ENCODE results near the gene GREB1L. TPM values are rescaled to one million over a fixed set of nuclear protein-coding genes. Genes with fewer than 3 reads are reported as not detected.

The GREB1L gene
- polyA plus RNA-seq, 1 of the 3 experiments (the other 2 are of a cell fraction): under 0.01 TPM

GRCh38 chr18:21459706-21460286 is 217.8 kb downstream of the GREB1L start:
- ChIA-PET CTCF (interaction anchor here (1.1 kb wide), 1 partner anchor 24 kb away, joined by 3 read pairs; no protein-coding TSS in a partner anchor), POLR2A (no interaction called here)
- Histone ChIP-seq H3K9me3 (no peaks in the 10 kb centered on the region), H3K79me2 (ENCODE audit: insufficient read depth) (no peaks in the 10 kb centered on the region), H3K4me3 (ENCODE audit: low read depth in 2 of 2, low read length in 1 of 2) (no peak overlapping the region), H3K27ac (ENCODE audit: low read depth in 2 of 2, low read length in 1 of 2) (no peak overlapping the region), H3K36me3 (replicated peaks in 1 of 2; ENCODE audit: control insufficient read depth in 1 of 2, insufficient read depth in 2 of 2, low read length in 1 of 2) (no peaks in the 10 kb centered on the region), H3F3A (replicated peaks; ENCODE audit: insufficient read depth) (no peaks in the 10 kb centered on the region), H3K4me1 (ENCODE audit: control insufficient read depth in 1 of 2, insufficient read depth in 2 of 2, low read depth in 1 of 2, low read length in 1 of 2) (no peaks in the 10 kb centered on the region), H3K27me3 (ENCODE audit: insufficient read depth) (peaks cover 25% of the 10 kb centered on the region; the same call in 1 of the 2 replicates), H2AFZ (ENCODE audit: low read depth) (no peak overlapping the region), H3K4me2 (no peak overlapping the region), H3K9me2 (no peaks in the 10 kb centered on the region), H3K9ac (no peak overlapping the region), H4K20me1 (ENCODE audit: insufficient read depth) (no peaks in the 10 kb centered on the region)
- no peak for TF ChIP-seq SMC3 (IDR thresholded peaks at IDR 0.05; ENCODE audit: low read depth, low read length)
- TF ChIP-seq GATA2 (CRISPR knock-in tag; IDR thresholded peaks at IDR 0.05): no peak
- TF ChIP-seq IRF3 (IDR thresholded peaks at IDR 0.05; ENCODE audit: low read depth, low read length): no peak
- no peak for TF ChIP-seq MEF2A (IDR thresholded peaks at IDR 0.05; ENCODE audit: borderline replicate concordance, low read depth)
- TF ChIP-seq SIN3A (IDR thresholded peaks at IDR 0.05; ENCODE audit: borderline replicate concordance, low read depth, low read length): no peak
- no peak for TF ChIP-seq RXRA (IDR thresholded peaks at IDR 0.05; ENCODE audit: borderline replicate concordance, low read depth)
- no peak for TF ChIP-seq YY1 (IDR thresholded peaks at IDR 0.05; ENCODE audit: low read depth)
- no peak for TF ChIP-seq MXI1 (IDR thresholded peaks at IDR 0.05; ENCODE audit: low read depth, low read length)
- no peak for TF ChIP-seq ZBTB33 (IDR thresholded peaks at IDR 0.05; ENCODE audit: borderline replicate concordance, low read depth)
- TF ChIP-seq TEAD4 (IDR thresholded peaks at IDR 0.05; ENCODE audit: borderline replicate concordance, insufficient read depth): no peak
- TF ChIP-seq GABPA (IDR thresholded peaks at IDR 0.05; ENCODE audit: low read depth): no peak
- no peak for TF ChIP-seq FOSL2 (IDR thresholded peaks at IDR 0.05; ENCODE audit: borderline replicate concordance, low read depth)
- TF ChIP-seq MAX (IDR thresholded peaks at IDR 0.05; ENCODE audit: low read depth): no peak
- no peak for TF ChIP-seq RCOR1 (IDR thresholded peaks at IDR 0.05; ENCODE audit: low read length)
- no peak for TF ChIP-seq TCF12 (IDR thresholded peaks at IDR 0.05)
- DNase-seq: no peak
- 25% methylated on average over 10 of the region's 10 CpGs for WGBS (ENCODE audit: low lambda C conversion rate)

Measured in SK-N-SH (cell line).